ENCODE measurements around the gene PBRM1.
"Not testable (repeated sequence)": the region's sequence is repeated elsewhere in the genome, so short reads cannot be mapped to it uniquely, and the experiment has no call there.

PBRM1 gene

GRCh38 chr3:52533623-52534280, 152.0 kb downstream of the PBRM1 start, which contains the start of gene NT5DC2:
Gene NT5DC2 (minus strand): TSS chr3:52533857. CDS start chr3:52533737, 120 bp downstream.
- peak; percentile 50 for DNase-seq

GRCh38 chr3:52532838-52533622, 152.7 kb downstream of the PBRM1 start:
- no peak for DNase-seq

- no peak for DNase-seq
Observed at GRCh38 chr3:52532517-52532837, 153.2 kb downstream of the PBRM1 start.

- DNase-seq = no peak
Observed at GRCh38 chr3:52531860-52532516, 153.7 kb downstream of the PBRM1 start.

- no peak for DNase-seq
Observed at GRCh38 chr3:52530918-52531826, 154.5 kb downstream of the PBRM1 start.

- DNase-seq = no peak
Observed at GRCh38 chr3:52529376-52530333, 156.1 kb downstream of the PBRM1 start.

GRCh38 chr3:52528586-52529375, 156.9 kb downstream of the PBRM1 start:
- no peak for DNase-seq

GRCh38 chr3:52527732-52528585, 157.8 kb downstream of the PBRM1 start:
- no peak for DNase-seq

- DNase-seq = no peak
Observed at GRCh38 chr3:52527039-52527731, 158.5 kb downstream of the PBRM1 start.

GRCh38 chr3:52526671-52527038, 159.1 kb downstream of the PBRM1 start:
- not testable (repeated sequence) for DNase-seq

GRCh38 chr3:52525680-52526561, 159.8 kb downstream of the PBRM1 start:
- DNase-seq = peak; percentile 4

- DNase-seq = peak; percentile 56
Observed at GRCh38 chr3:52524752-52525679, 160.7 kb downstream of the PBRM1 start.

GRCh38 chr3:52524258-52524751, 161.4 kb downstream of the PBRM1 start:
- DNase-seq = no peak

- DNase-seq = no peak
Observed at GRCh38 chr3:52523386-52524257, 162.1 kb downstream of the PBRM1 start.

GRCh38 chr3:52522651-52523251, 163.0 kb downstream of the PBRM1 start:
- DNase-seq = no peak
